HepG2 (cell line): ENCODE results near the gene PTPN14. TPM values are rescaled to one million over a fixed set of nuclear protein-coding genes. Genes with fewer than 3 reads are reported as not detected.

ENCODE experiments used
- ATAC-seq: fragments of 200-7000 bp; cut with Tn5 transposase; 3 replicates; pipeline ENCODE4 v1.9.1; 2020; ENCODE audit warnings: mild to moderate bottlenecking, moderate library complexity
- BruUV-seq: library from RNA; stranded (reverse); fragments of 400-500 nt; replicated peaks from 2 replicates; lab custom pipeline; 2021; lab: Mats Ljungman, UMichigan
- CTCF ChIA-PET: fragments of 300-600 bp; formaldehyde crosslinking; extraction: SDS; loops from one replicate; lab custom pipeline; 2021; ENCODE audit warnings: low total read pairs, inconsistent platforms, low intra/inter-chr PET ratio; lab: Yijun Ruan, JAX
- POLR2A ChIA-PET: fragments of 350-600 bp; sonication (Branson Sonifier 250); formaldehyde crosslinking; loops from one replicate; lab custom pipeline; 2020; ENCODE audit warnings: antibody characterized with exemption, inconsistent platforms; lab: Yijun Ruan, JAX
- DNase-seq: peaks from one replicate; pipeline ENCODE4 v3.0.0-alpha.2; 2015; ENCODE audit warnings: low spot score
- FAIRE-seq: peaks from 3 replicates; lab custom pipeline; 2011; peaks lifted over from hg19 to GRCh38; lab: Jason Lieb, UNC
- H2AFZ ChIP-seq: one replicate; pipeline ENCODE4 v1.6.1; 2011; ENCODE audit warnings: low read length, inconsistent platforms
- H3K27ac ChIP-seq: fragments of 300-600 bp; 3 replicates; pipeline ENCODE4 v1.8.0; 2011; ENCODE audit warnings: mixed run types, mild to moderate bottlenecking, mixed read lengths, low read length, inconsistent platforms; ENCODE audit not compliant: insufficient read depth; ENCODE audit errors: extremely low read length
- H3K27me3 ChIP-seq, 2 experiments: fragments of 200-600 bp in 1 of 2; 2 replicates in 1 of 2; 3 replicates in 1 of 2; pipeline versions ENCODE4 v1.6.0 to v1.8.0; 2011; ENCODE audit warnings: low read length in 2 of 2, mild to moderate bottlenecking in 2 of 2, moderate library complexity in 2 of 2, inconsistent platforms in 1 of 2; ENCODE audit not compliant: insufficient read depth in 2 of 2, control insufficient read depth in 1 of 2
- H3K36me3 ChIP-seq, 2 experiments: fragments of 200-600 bp in 1 of 2; replicated peaks in 1 of 2; 2 replicates in 1 of 2; 3 replicates in 1 of 2; pipeline versions ENCODE4 v1.5.1 to v1.8.0; 2011; ENCODE audit warnings: low read length in 2 of 2, inconsistent platforms in 1 of 2; ENCODE audit not compliant: insufficient read depth in 2 of 2, control insufficient read depth in 1 of 2
- H3K4me1 ChIP-seq: 2 replicates; pipeline ENCODE4 v1.5.1; 2012; ENCODE audit warnings: low read length, inconsistent platforms; ENCODE audit not compliant: insufficient read depth
- H3K4me2 ChIP-seq: 2 replicates; pipeline ENCODE4 v1.6.0; 2011; ENCODE audit warnings: low read depth, low read length, inconsistent platforms
- H3K4me3 ChIP-seq, 3 experiments: fragments of 200-600 bp in 1 of 3; sonication (generic), shearing (Covaris generic) in 1 of 3; replicated peaks in 1 of 3; 2 replicates each; pipeline ENCODE4 v1.5.1; 2011 to 2016; ENCODE audit warnings: low read length in 3 of 3, inconsistent platforms in 2 of 3, low read depth in 2 of 3, mild to moderate bottlenecking in 2 of 3, control low read depth in 1 of 3, mixed read lengths in 1 of 3; ENCODE audit not compliant: insufficient read depth in 1 of 3
- H3K79me2 ChIP-seq: one replicate; pipeline ENCODE4 v1.6.1; 2011; ENCODE audit warnings: low read length, inconsistent platforms; ENCODE audit not compliant: insufficient read depth
- H3K9ac ChIP-seq: 2 replicates; pipeline ENCODE4 v1.6.0; 2011; ENCODE audit warnings: mild to moderate bottlenecking, low read depth, low read length, inconsistent platforms; ENCODE audit not compliant: insufficient read depth
- H3K9me3 ChIP-seq: 2 replicates; pipeline ENCODE4 v1.5.1; 2012; ENCODE audit warnings: mild to moderate bottlenecking, low read length
- H4K20me1 ChIP-seq: 2 replicates; pipeline ENCODE4 v1.6.0; 2011; ENCODE audit warnings: inconsistent platforms, mild to moderate bottlenecking, low read length, moderate library complexity; ENCODE audit not compliant: insufficient read depth
- AKAP8 ChIP-seq: sonication (generic); formaldehyde crosslinking; IDR thresholded peaks from 2 replicates; pipeline ENCODE4 v1.5.1; 2020; ENCODE audit warnings: mild to moderate bottlenecking, missing genetic modification reagents
- CHCHD3 ChIP-seq: sonication (generic); formaldehyde crosslinking; IDR thresholded peaks from 2 replicates; pipeline ENCODE4 v1.8.0; 2022; ENCODE audit warnings: mild to moderate bottlenecking, missing genetic modification reagents, moderate library complexity
- ETV5 ChIP-seq: IDR thresholded peaks from 2 replicates; pipeline ENCODE4 v1.6.1; 2018; ENCODE audit warnings: missing biosample characterization, missing genetic modification reagents, inconsistent platforms, borderline replicate concordance
- KLF12 ChIP-seq: sonication (generic); formaldehyde crosslinking; IDR thresholded peaks from 2 replicates; pipeline ENCODE4 v1.4.0; 2020; ENCODE audit warnings: missing genetic modification reagents, borderline replicate concordance
- NONO ChIP-seq, 2 experiments: fragments of 450-650 bp in 1 of 2; sonication (generic) in 1 of 2; formaldehyde crosslinking in 1 of 2; IDR thresholded peaks in 1 of 2; conservative IDR thresholded peaks in 1 of 2; 2 replicates each; pipeline versions ENCODE4 v1.6.1 to v1.8.0; 2017 to 2022; ENCODE audit warnings: mild to moderate bottlenecking in 1 of 2, missing genetic modification reagents in 1 of 2, moderate library complexity in 1 of 2
- PTBP1 ChIP-seq: fragments of 200-400 bp; formaldehyde crosslinking; IDR thresholded peaks from 2 replicates; pipeline ENCODE4 v1.6.1; 2018; ENCODE audit warnings: low read length, low read depth; ENCODE audit not compliant: poor library complexity, severe bottlenecking
- RBM22 ChIP-seq: fragments of 200-400 bp; formaldehyde crosslinking; optimal IDR thresholded peaks from 2 replicates; pipeline ENCODE3; 2017; ENCODE audit warnings: mild to moderate bottlenecking, low read length, moderate library complexity
- REXO4 ChIP-seq: sonication (generic); formaldehyde crosslinking; IDR thresholded peaks from 2 replicates; pipeline ENCODE4 v1.8.0; 2022; ENCODE audit warnings: missing genetic modification reagents, mild to moderate bottlenecking, borderline replicate concordance
- RFX1 ChIP-seq: fragments of 450-650 bp; IDR thresholded peaks from 2 replicates; pipeline ENCODE4 v1.6.1; 2017
- RXRB ChIP-seq: IDR thresholded peaks from 2 replicates; pipeline ENCODE4 v1.6.1; 2016; ENCODE audit warnings: borderline replicate concordance, missing genetic modification reagents, missing compliant biosample characterization
- SIX4 ChIP-seq: sonication (generic); formaldehyde crosslinking; IDR thresholded peaks from 2 replicates; pipeline ENCODE4 v1.4.0; 2020; ENCODE audit warnings: missing genetic modification reagents
- TBL1XR1 ChIP-seq: fragments of 150-350 bp; IDR thresholded peaks from 2 replicates; pipeline ENCODE4 v1.6.1; 2014; ENCODE audit warnings: borderline replicate concordance, low read length; ENCODE audit not compliant: partially characterized antibody
- ZFX ChIP-seq: sonication (generic); formaldehyde crosslinking; IDR thresholded peaks from 2 replicates; pipeline ENCODE4 v1.4.0; 2020; ENCODE audit warnings: mild to moderate bottlenecking, low read depth, missing genetic modification reagents, moderate library complexity
- ZNF225 ChIP-seq: sonication (generic); formaldehyde crosslinking; IDR thresholded peaks from 2 replicates; pipeline ENCODE4 v1.4.0; 2020; ENCODE audit warnings: mild to moderate bottlenecking, missing genetic modification reagents
- ZNF451 ChIP-seq: sonication (generic); formaldehyde crosslinking; IDR thresholded peaks from 2 replicates; pipeline ENCODE4 v1.5.0; 2020; ENCODE audit warnings: mild to moderate bottlenecking, missing genetic modification reagents
- ZNF768 ChIP-seq: sonication (generic); formaldehyde crosslinking; IDR thresholded peaks from 2 replicates; pipeline ENCODE4 v1.4.0; 2020; ENCODE audit warnings: missing genetic modification reagents
- in situ Hi-C: cut with HindIII; loops from 2 replicates; pipeline ENCODE4 v1.10.0; 2017; ENCODE audit warnings: low pct_unique_long_range_greater_than_20kb; ENCODE audit not compliant: extremely low pct_ligation_motif_present
- intact Hi-C: fragments of 100-400 bp; cut with micrococcal nuclease; formaldehyde crosslinking; loops from one replicate; pipeline ENCODE4 v1.10.0; 2022; ENCODE audit not compliant: unreplicated experiment
- polyA plus RNA-seq, 8 experiments: library from polyadenylated mRNA; depleted of rRNA in 3 of 8; stranded (reverse) in 7 of 8; unstranded in 1 of 8; fragments of >200 nt; fragmentation: Illumina TruSeq in 4 of 8; extraction: Trizol in 4 of 8; gene quantifications; 2 replicates each; pipeline versions ENCODE4 v1.2.1 to v1.2.3, GENCODE V29; 2011 to 2016; ENCODE audit warnings: low read depth in 4 of 8, missing spikeins in 1 of 8, mixed read lengths in 1 of 8; ENCODE audit not compliant: insufficient read depth in 1 of 8
- total RNA-seq, 5 experiments: library from RNA; depleted of rRNA; stranded (reverse); fragments of >200 nt; fragmentation: Illumina TruSeq; extraction: Trizol; gene quantifications; 2 replicates each; pipeline ENCODE4 v1.2.3, GENCODE V29; 2016; ENCODE audit warnings: low read depth in 1 of 5
- TF ChIP-seq, protein P1 (sequence below): IDR thresholded peaks from 2 replicates; pipeline ENCODE4 v1.6.1; 2018; ENCODE audit warnings: missing genetic modification reagents
- TF ChIP-seq, protein P2 (sequence below): IDR thresholded peaks from 2 replicates; pipeline ENCODE4 v1.6.1; 2016; ENCODE audit warnings: missing compliant biosample characterization, missing genetic modification reagents, borderline replicate concordance

Gene PTPN14
- total and polyA plus RNA-seq, 2 of the 13 experiments (the other 11 are each of a cell fraction or from before 2014, with no cell fraction given), result 3.9 to 4.7 TPM

DNA sequence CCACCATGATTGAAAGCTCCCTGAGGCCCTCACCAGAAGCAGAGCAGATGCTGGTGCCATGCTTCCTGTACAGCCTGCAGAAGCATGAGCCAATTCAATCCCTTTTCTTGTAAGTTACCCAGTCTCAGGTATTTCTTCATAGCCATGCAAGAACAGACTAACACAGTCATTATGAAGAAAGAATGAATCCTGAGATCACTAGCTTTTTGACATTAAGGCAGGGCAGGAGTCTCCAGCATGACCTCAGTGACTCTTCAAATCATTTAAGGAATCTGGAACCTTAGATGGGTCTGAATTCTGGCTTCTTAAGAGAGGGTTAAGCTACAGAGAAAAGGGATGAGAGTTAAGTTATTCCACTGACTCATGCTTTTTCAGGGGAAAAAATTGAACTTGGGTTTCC, 79.0 kb downstream of the PTPN14 start:
- in situ Hi-C loops, result no loop called here

More for the DNA sequence above, 79.0 kb downstream of the PTPN14 start:
- no peak overlapping the region for H3K27ac ChIP-seq
- no peak overlapping the region for H3K9ac ChIP-seq
- no peak for DNase-seq
- TF ChIP-seq NONO (IDR thresholded peaks at IDR 0.05) (no peak), NONO (CRISPR knock-in tag; conservative IDR thresholded peaks at IDR 0.05) (no peak), CHCHD3 (CRISPR knock-in tag) (no peak), ETV5 (CRISPR knock-in tag) (no peak), ZNF768 (no peak), KLF12 (CRISPR knock-in tag) (no peak), RXRB (CRISPR knock-in tag) (no peak), RBM22 (no peak), ZNF451 (CRISPR knock-in tag) (no peak), REXO4 (no peak), PTBP1 (no peak), TBL1XR1 (no peak), ZNF225 (CRISPR knock-in tag) (no peak), RFX1 (no peak), AKAP8 (CRISPR knock-in tag) (no peak), ZFX (CRISPR knock-in tag) (no peak), SIX4 (CRISPR knock-in tag) (no peak)
- TF ChIP-seq, protein P1, sequence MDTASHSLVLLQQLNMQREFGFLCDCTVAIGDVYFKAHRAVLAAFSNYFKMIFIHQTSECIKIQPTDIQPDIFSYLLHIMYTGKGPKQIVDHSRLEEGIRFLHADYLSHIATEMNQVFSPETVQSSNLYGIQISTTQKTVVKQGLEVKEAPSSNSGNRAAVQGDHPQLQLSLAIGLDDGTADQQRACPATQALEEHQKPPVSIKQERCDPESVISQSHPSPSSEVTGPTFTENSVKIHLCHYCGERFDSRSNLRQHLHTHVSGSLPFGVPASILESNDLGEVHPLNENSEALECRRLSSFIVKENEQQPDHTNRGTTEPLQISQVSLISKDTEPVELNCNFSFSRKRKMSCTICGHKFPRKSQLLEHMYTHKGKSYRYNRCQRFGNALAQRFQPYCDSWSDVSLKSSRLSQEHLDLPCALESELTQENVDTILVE (CRISPR knock-in tag), result no peak
- TF ChIP-seq, protein P2, sequence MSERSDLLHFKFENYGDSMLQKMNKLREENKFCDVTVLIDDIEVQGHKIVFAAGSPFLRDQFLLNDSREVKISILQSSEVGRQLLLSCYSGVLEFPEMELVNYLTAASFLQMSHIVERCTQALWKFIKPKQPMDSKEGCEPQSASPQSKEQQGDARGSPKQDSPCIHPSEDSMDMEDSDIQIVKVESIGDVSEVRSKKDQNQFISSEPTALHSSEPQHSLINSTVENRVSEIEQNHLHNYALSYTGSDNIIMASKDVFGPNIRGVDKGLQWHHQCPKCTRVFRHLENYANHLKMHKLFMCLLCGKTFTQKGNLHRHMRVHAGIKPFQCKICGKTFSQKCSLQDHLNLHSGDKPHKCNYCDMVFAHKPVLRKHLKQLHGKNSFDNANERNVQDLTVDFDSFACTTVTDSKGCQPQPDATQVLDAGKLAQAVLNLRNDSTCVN (CRISPR knock-in tag), result no peak
- TF ChIP-seq, all 625 proteins: peak for 0
- Histone ChIP-seq H3K4me2 (no peak overlapping the region), H3K9me3 (no peaks in the 10 kb centered on the region), H2AFZ (no peak overlapping the region), H4K20me1 (no peaks in the 10 kb centered on the region), H3K27me3 (no peaks in the 10 kb centered on the region), H3K79me2 (peaks cover 1% of the 10 kb centered on the region), H3K4me3 (no peak overlapping the region), H3K36me3 (no peaks in the 10 kb centered on the region), H3K4me1 (peaks cover 21% of the 10 kb centered on the region)
- BruUV-seq, result no TSS peak
- intact Hi-C loops, result no loop called here
- FAIRE-seq, result no peak
- CTCF ChIA-PET, result no interaction called here
- no peak for ATAC-seq
- POLR2A ChIA-PET, result no interaction called here
